Measurements from ENCODE around the gene NUDT12. TPM values are rescaled to one million over a fixed set of nuclear protein-coding genes. Genes with fewer than 3 reads are reported as not detected.

Gene NUDT12
- total and polyA plus RNA-seq, 2 of the 13 experiments (the other 11 are each of a cell fraction or from before 2014, with no cell fraction given): 2.3 to 5.4 TPM

- no peak for TF ChIP-seq CTCF (CRISPR knock-in tag; IDR thresholded peaks at IDR 0.05)
- TF ChIP-seq TFDP2 (CRISPR knock-in tag; IDR thresholded peaks at IDR 0.05): no peak
- TF ChIP-seq MIER3 (CRISPR knock-in tag; IDR thresholded peaks at IDR 0.05; ENCODE audit: borderline replicate concordance): no peak
- TF ChIP-seq LBX2 (CRISPR knock-in tag; IDR thresholded peaks at IDR 0.05; ENCODE audit: borderline replicate concordance): no peak
- TF ChIP-seq NCOA5 (CRISPR knock-in tag; IDR thresholded peaks at IDR 0.05): no peak
- no peak for TF ChIP-seq PLRG1 (conservative IDR thresholded peaks at IDR 0.05)
- TF ChIP-seq CEBPZ (IDR thresholded peaks at IDR 0.05; ENCODE audit: low read length): no peak
- no peak for TF ChIP-seq ZNF451 (CRISPR knock-in tag; IDR thresholded peaks at IDR 0.05)
- no peak for TF ChIP-seq ZNF768 (CRISPR knock-in tag; IDR thresholded peaks at IDR 0.05)
- TF ChIP-seq ZSCAN22 (CRISPR knock-in tag; IDR thresholded peaks at IDR 0.05): no peak
- no peak for TF ChIP-seq ZNF264 (CRISPR knock-in tag; IDR thresholded peaks at IDR 0.05)
- no peak for TF ChIP-seq FOXA3 (CRISPR knock-in tag; IDR thresholded peaks at IDR 0.05)
- no peak for TF ChIP-seq REXO4 (CRISPR knock-in tag; IDR thresholded peaks at IDR 0.05; ENCODE audit: borderline replicate concordance)
These were observed 36.2 kb downstream of the NUDT12 start (continued) for GRCh38 chr5:103526164-103526915.
